Measurements from ENCODE around the gene VANGL1. TPM values are rescaled to one million over a fixed set of nuclear protein-coding genes. Genes with fewer than 3 reads are reported as not detected.

VANGL1 gene
- total and polyA plus RNA-seq, 2 of the 13 experiments (the other 11 are each of a cell fraction or from before 2014, with no cell fraction given) = 5.3 to 9.4 TPM

- TF ChIP-seq NFE2 (CRISPR knock-in tag; IDR thresholded peaks at IDR 0.05) = peak; percentile 66; the same call in 1 of the 2 replicates
These were observed 27.4 kb downstream of the VANGL1 start (continued) for GRCh38 chr1:115669002-115669673.

DNA sequence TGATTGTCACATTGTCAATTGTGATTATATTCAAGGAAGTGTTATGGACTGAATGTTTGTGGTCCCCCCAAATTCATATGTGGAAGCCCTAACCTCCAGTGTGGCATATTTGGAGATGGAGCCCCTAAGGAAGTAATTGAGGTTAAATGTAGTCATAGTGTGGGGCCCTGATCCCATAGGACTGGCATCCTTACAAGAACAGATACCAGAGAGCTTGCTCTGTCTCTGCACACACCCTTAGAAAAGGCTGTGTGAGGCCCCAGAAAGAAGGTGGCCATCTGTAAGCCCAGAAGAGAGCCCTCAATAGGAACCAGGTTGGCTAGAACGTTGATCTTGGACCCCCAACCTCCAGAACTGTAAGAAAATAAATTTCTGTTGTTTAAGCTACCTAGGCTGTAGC is 28.1 kb downstream of the VANGL1 start:
- ChIA-PET POLR2A (interaction anchor here (0.6 kb wide), 1 partner anchor 30 kb away, joined by 3 read pairs; no protein-coding TSS in a partner anchor), CTCF (ENCODE audit: low intra/inter-chr PET ratio, low total read pairs) (no interaction called here)
- H3K4me1 ChIP-seq (ENCODE audit: insufficient read depth, low read length) = peaks cover 19% of the 10 kb centered on the region; the same call in 1 of the 2 replicates
- TF ChIP-seq, protein P1, sequence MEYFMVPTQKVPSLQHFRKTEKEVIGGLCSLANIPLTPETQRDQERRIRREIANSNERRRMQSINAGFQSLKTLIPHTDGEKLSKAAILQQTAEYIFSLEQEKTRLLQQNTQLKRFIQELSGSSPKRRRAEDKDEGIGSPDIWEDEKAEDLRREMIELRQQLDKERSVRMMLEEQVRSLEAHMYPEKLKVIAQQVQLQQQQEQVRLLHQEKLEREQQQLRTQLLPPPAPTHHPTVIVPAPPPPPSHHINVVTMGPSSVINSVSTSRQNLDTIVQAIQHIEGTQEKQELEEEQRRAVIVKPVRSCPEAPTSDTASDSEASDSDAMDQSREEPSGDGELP (IDR thresholded peaks at IDR 0.05; ENCODE audit: borderline replicate concordance, low read depth) = no peak
- TF ChIP-seq GMEB1 (CRISPR knock-in tag; IDR thresholded peaks at IDR 0.05; ENCODE audit: borderline replicate concordance) = no peak
- TF ChIP-seq ZBTB40 (IDR thresholded peaks at IDR 0.05) = no peak
- no peak for TF ChIP-seq ZBTB40 (CRISPR knock-in tag; IDR thresholded peaks at IDR 0.05)
- no peak for TF ChIP-seq FOXA3 (CRISPR knock-in tag; IDR thresholded peaks at IDR 0.05)
- no peak for TF ChIP-seq ZNF619 (CRISPR knock-in tag; IDR thresholded peaks at IDR 0.05)
- TF ChIP-seq ZNF703 (CRISPR knock-in tag; IDR thresholded peaks at IDR 0.05; ENCODE audit: borderline replicate concordance) = no peak
- TF ChIP-seq, protein P2, sequence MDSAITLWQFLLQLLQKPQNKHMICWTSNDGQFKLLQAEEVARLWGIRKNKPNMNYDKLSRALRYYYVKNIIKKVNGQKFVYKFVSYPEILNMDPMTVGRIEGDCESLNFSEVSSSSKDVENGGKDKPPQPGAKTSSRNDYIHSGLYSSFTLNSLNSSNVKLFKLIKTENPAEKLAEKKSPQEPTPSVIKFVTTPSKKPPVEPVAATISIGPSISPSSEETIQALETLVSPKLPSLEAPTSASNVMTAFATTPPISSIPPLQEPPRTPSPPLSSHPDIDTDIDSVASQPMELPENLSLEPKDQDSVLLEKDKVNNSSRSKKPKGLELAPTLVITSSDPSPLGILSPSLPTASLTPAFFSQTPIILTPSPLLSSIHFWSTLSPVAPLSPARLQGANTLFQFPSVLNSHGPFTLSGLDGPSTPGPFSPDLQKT (CRISPR knock-in tag; IDR thresholded peaks at IDR 0.05; ENCODE audit: borderline replicate concordance) = no peak

More for the DNA sequence above, 28.1 kb downstream of the VANGL1 start:
- H3K27ac ChIP-seq (ENCODE audit: extremely low read length, insufficient read depth, low read length) = no peak overlapping the region
- H3K4me2 ChIP-seq (ENCODE audit: low read depth, low read length) = no peak overlapping the region
- in situ Hi-C loops (cut with HindIII; ENCODE audit: extremely low pct_ligation_motif_present, low pct_unique_long_range_greater_than_20kb) = no loop called here
- H3K9me3 ChIP-seq (ENCODE audit: low read length) = no peaks in the 10 kb centered on the region
- 100% methylated on average over 1 of the region's 1 CpG for WGBS (ENCODE audit: low lambda C conversion rate)
- no peak for FAIRE-seq
- intact Hi-C loops (cut with micrococcal nuclease; ENCODE audit: unreplicated experiment) = no loop called here
- H2AFZ ChIP-seq (ENCODE audit: low read length) = no peak overlapping the region
- no peaks in the 10 kb centered on the region for H3K27me3 ChIP-seq (ENCODE audit: control insufficient read depth in 1 of 2, insufficient read depth in 2 of 2, low read length in 2 of 2)
- DNase-seq (ENCODE audit: low spot score) = no peak
- no peak overlapping the region for H3K9ac ChIP-seq (ENCODE audit: insufficient read depth, low read depth, low read length)
- ATAC-seq = no peak
- no peaks in the 10 kb centered on the region for H3K79me2 ChIP-seq (ENCODE audit: insufficient read depth, low read length)
- peaks cover 2 to 38% of the 10 kb centered on the region in 2 experiments for H3K36me3 ChIP-seq (replicated peaks in 1 of 2; ENCODE audit: control insufficient read depth in 1 of 2, insufficient read depth in 2 of 2, low read length in 2 of 2)
- H3K4me3 ChIP-seq (replicated peaks in 1 of 3; ENCODE audit: insufficient read depth in 1 of 3, low read depth in 2 of 3, low read length in 3 of 3) = no peak overlapping the region
- no TSS peak for BruUV-seq (replicated peaks)
- no peaks in the 10 kb centered on the region for H4K20me1 ChIP-seq (ENCODE audit: insufficient read depth, low read length)
